HFFc6 (cell line): ENCODE data around the gene VPS26B. TPM values are rescaled to one million over a fixed set of nuclear protein-coding genes. Genes with fewer than 3 reads are reported as not detected.

Experiments used
- DNase-seq: peaks from one replicate; pipeline ENCODE4 v3.0.0-alpha.2; 2018
- H3K27ac Mint-ChIP-seq: 2 replicates; pipeline ENCODE4 v1.8.0; 2020; ENCODE audit warnings: mild to moderate bottlenecking, mixed read lengths
- H3K27me3 Mint-ChIP-seq: 2 replicates; pipeline ENCODE4 v1.8.0; 2021; ENCODE audit warnings: mild to moderate bottlenecking, moderate library complexity, mixed read lengths; ENCODE audit not compliant: insufficient read depth
- H3K36me3 Mint-ChIP-seq: 2 replicates; pipeline ENCODE4 v1.8.0; 2021; ENCODE audit warnings: low read depth, mixed read lengths
- H3K4me1 Mint-ChIP-seq: 2 replicates; pipeline ENCODE4 v1.8.0; 2020; ENCODE audit warnings: low read depth, mixed read lengths
- H3K4me3 Mint-ChIP-seq: 2 replicates; pipeline ENCODE4 v1.8.0; 2020; ENCODE audit warnings: mild to moderate bottlenecking, moderate library complexity, mixed read lengths
- H3K9me3 Mint-ChIP-seq: 2 replicates; pipeline ENCODE4 v1.8.0; 2020; ENCODE audit warnings: mild to moderate bottlenecking, mixed read lengths
- CTCF ChIP-seq: fragments of 200-600 bp; sonication (generic); IDR thresholded peaks from 2 replicates; pipeline ENCODE4 v1.5.0; 2021; ENCODE audit warnings: antibody characterized with exemption, mild to moderate bottlenecking
- total RNA-seq, 6 experiments: library from RNA; stranded (reverse); fragmentation: NEBNext Ultra II Directional; extraction: Animal tissue kit (Norgen Biotek cat#: 25700); gene quantifications; 2 replicates in 1 of 6; 3 replicates in 5 of 6; pipeline ENCODE4 v1.2.3, GENCODE V29; 2021

The VPS26B gene
- total RNA-seq, 6 experiments from 2014 or later = 36.5 to 45.0 (median 39.1) TPM

DNA sequence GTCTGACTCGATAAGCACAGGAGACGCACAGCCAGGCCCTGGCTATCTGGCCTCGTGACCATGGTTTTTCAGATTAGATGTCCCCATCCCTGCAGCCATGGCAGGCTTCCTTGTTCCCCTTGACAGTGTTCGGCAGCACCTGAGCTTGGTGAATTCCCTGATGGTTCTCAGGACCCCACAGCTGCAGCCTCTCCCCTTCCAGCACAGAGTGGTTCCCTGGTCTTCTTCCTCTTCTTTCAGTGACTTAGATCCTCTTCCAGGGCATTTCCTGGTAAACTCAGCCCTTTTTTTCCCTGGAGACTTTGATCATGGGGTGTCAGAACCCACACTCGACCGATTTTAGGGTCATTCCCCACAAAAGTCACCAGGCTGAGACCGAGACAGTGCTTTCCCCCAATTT is 66.2 kb downstream of the VPS26B start:
- Mint-ChIP-seq H3K36me3 (no peaks in the 10 kb centered on the region), H3K27me3 (peaks cover 9% of the 10 kb centered on the region), H3K4me1 (no peaks in the 10 kb centered on the region), H3K27ac (no peak overlapping the region), H3K4me3 (no peak overlapping the region), H3K9me3 (no peaks in the 10 kb centered on the region; the same call in 1 of the 2 replicates)
- no peak for TF ChIP-seq CTCF
- no peak for DNase-seq

DNA sequence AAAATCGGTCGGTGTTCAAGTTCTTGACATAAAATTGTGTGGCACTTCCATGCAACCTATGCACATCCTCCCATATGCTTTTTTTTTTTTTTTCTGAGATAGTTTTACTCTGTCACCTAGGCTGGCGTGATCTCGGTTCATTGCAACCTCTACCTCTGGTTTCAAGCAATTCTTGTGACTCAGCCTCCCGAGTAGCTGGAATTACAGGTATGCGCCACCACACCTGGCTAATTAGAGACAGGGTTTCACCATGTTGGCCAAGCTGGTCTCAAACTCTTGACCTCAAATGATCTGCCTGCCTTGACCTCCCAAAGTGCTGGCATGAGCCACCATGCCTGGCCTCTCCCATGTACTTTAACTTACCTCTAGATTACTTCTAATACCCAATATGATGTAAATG is 66.7 kb downstream of the VPS26B start:
- no peak for DNase-seq
- Mint-ChIP-seq H3K27ac (no peak overlapping the region), H3K4me1 (no peaks in the 10 kb centered on the region), H3K9me3 (no peaks in the 10 kb centered on the region; the same call in 1 of the 2 replicates), H3K27me3 (peaks cover 9% of the 10 kb centered on the region), H3K4me3 (no peak overlapping the region), H3K36me3 (no peaks in the 10 kb centered on the region)
- no peak for TF ChIP-seq CTCF

DNA sequence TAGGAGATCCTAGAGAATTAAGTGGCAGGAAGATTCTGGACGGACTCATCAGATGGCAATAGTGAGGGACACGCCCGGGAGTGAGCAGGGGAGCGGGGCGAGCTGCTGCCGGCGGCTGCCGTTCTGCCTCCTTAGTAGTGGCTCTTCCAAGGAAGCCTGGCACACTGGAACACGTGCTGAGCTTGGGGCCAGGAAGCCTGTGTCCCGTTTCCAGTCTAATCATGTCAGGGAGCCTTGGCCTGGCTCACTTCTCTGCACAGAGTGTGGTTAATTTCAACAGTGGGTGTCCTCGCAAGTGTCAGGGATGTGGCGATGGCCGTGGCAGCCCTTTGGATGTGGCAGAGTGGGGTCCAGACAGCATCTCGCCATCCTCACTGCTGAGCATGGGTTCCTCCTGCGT is 68.2 kb downstream of the VPS26B start:
- Mint-ChIP-seq H3K4me1 (no peaks in the 10 kb centered on the region), H3K27ac (no peak overlapping the region), H3K9me3 (no peaks in the 10 kb centered on the region; the same call in 1 of the 2 replicates), H3K36me3 (no peaks in the 10 kb centered on the region), H3K27me3 (peaks cover 9% of the 10 kb centered on the region), H3K4me3 (no peak overlapping the region)
- no peak for TF ChIP-seq CTCF
- no peak for DNase-seq

- Mint-ChIP-seq H3K4me1 (no peaks in the 10 kb centered on the region), H3K27ac (no peak overlapping the region), H3K4me3 (no peak overlapping the region), H3K9me3 (no peaks in the 10 kb centered on the region; the same call in 1 of the 2 replicates), H3K27me3 (peaks cover 5% of the 10 kb centered on the region), H3K36me3 (no peaks in the 10 kb centered on the region)
- no peak for TF ChIP-seq CTCF
- DNase-seq = no peak
Measured at GRCh38 chr11:134293119-134294113, 68.9 kb downstream of the VPS26B start.

- Mint-ChIP-seq H3K4me3 (no peak overlapping the region), H3K27ac (no peak overlapping the region), H3K27me3 (peaks cover 5% of the 10 kb centered on the region), H3K36me3 (no peaks in the 10 kb centered on the region), H3K9me3 (no peaks in the 10 kb centered on the region; the same call in 1 of the 2 replicates), H3K4me1 (no peaks in the 10 kb centered on the region)
- no peak for DNase-seq
- no peak for TF ChIP-seq CTCF
Measured at GRCh38 chr11:134294664-134295063, 70.2 kb downstream of the VPS26B start.

Other genes with a start within 250 kb of the VPS26B start
- 10 to 100 TPM; 49.6 to 58.6 (median 55.2) TPM for gene JAM3, start 155.6 kb upstream of the VPS26B start, total RNA-seq
- gene NCAPD3, start 704 bp upstream of the VPS26B start, total RNA-seq = 10 to 100 TPM; 19.6 to 31.1 (median 29.4) TPM
- 10 to 100 TPM; 32.7 to 36.8 (median 34.2) TPM for gene THYN1, start 28.7 kb downstream of the VPS26B start, total RNA-seq
- 10 to 100 TPM; 11.8 to 15.7 (median 13.8) TPM for gene ACAD8, start 28.9 kb downstream of the VPS26B start, total RNA-seq
- not detected for gene GLB1L3, start 51.7 kb downstream of the VPS26B start, total RNA-seq
- gene GLB1L2, start 107.3 kb downstream of the VPS26B start, total RNA-seq = not detected
- not detected for gene B3GAT1, start 187.6 kb downstream of the VPS26B start, total RNA-seq